Breast epithelium (tissue), 3 donors: ENCODE measurements around the gene ATP6AP1.

ENCODE experiments used
- CTCF ChIP-seq, 3 donors: fragments of 450-650 bp; IDR thresholded peaks; one replicate each; pipeline ENCODE4 v1.5.1; 2016 to 2017; ENCODE audit warnings: antibody characterized with exemption in 3 of 3, mild to moderate bottlenecking in 3 of 3, moderate library complexity in 3 of 3
- POLR2A ChIP-seq: fragments of 450-650 bp; IDR thresholded peaks from one replicate; pipeline ENCODE4 v1.6.1; 2016; ENCODE audit warnings: antibody characterized with exemption, mild to moderate bottlenecking, moderate library complexity
- POLR2AphosphoS5 ChIP-seq, 3 donors: sonication (generic); formaldehyde crosslinking; IDR thresholded peaks; one replicate each; pipeline ENCODE4 v1.6.1; 2017; ENCODE audit warnings: antibody characterized with exemption in 3 of 3

- TF ChIP-seq CTCF (IDR thresholded peaks at IDR 0.05) (no peak), POLR2AphosphoS5 (IDR thresholded peaks at IDR 0.05) (no peak), POLR2A (no peak)
Measured at GRCh38 chrX:154419688-154420401, 8.6 kb upstream of the ATP6AP1 start.
